Panc1 (cell line): ENCODE data around the gene IGFL1. TPM values are rescaled to one million over a fixed set of nuclear protein-coding genes. Genes with fewer than 3 reads are reported as not detected.

Source experiments
- ATAC-seq: fragments of 200-7000 bp; cut with Tn5 transposase; 2 replicates; pipeline ENCODE4 v1.9.1; 2020; ENCODE audit warnings: mild to moderate bottlenecking, moderate library complexity
- BruUV-seq: library from RNA; stranded (reverse); fragments of 400-500 nt; replicated peaks from 2 replicates; lab custom pipeline; 2021; lab: Mats Ljungman, UMichigan
- CTCF ChIA-PET: fragments of 300-600 bp; sonication (Branson Sonifier 250); formaldehyde crosslinking; loops from one replicate; lab custom pipeline; 2022; ENCODE audit warnings: antibody characterized with exemption; lab: Charles Lee
- POLR2A ChIA-PET: fragments of 300-600 bp; sonication (Branson Sonifier 250); formaldehyde crosslinking; loops from one replicate; lab custom pipeline; 2022; ENCODE audit warnings: antibody characterized with exemption; lab: Charles Lee
- DNase-seq: peaks from one replicate; pipeline ENCODE4 v3.0.0-alpha.2; 2010; ENCODE audit warnings: low read depth, low spot score
- H3K27ac ChIP-seq: 2 replicates; pipeline ENCODE4 v1.5.1; 2011; ENCODE audit warnings: mild to moderate bottlenecking, low read length, inconsistent platforms
- H3K27me3 ChIP-seq: fragments of 200-500 bp; sonication (Bioruptor generic); 2 replicates; pipeline ENCODE4 v1.6.0; 2014; ENCODE audit warnings: low read length, inconsistent platforms; ENCODE audit not compliant: control insufficient read depth, insufficient read depth
- H3K36me3 ChIP-seq: fragments of 200-500 bp; sonication (Bioruptor generic); 2 replicates; pipeline ENCODE4 v1.5.1; 2014; ENCODE audit warnings: inconsistent platforms, mild to moderate bottlenecking, low read length, moderate library complexity; ENCODE audit not compliant: control insufficient read depth, insufficient read depth
- H3K4me1 ChIP-seq: 2 replicates; pipeline ENCODE4 v1.5.1; 2011; ENCODE audit warnings: inconsistent platforms, mild to moderate bottlenecking, low read length, moderate library complexity; ENCODE audit not compliant: control insufficient read depth, insufficient read depth
- H3K4me3 ChIP-seq, 2 experiments: 2 replicates each; pipeline ENCODE4 v1.5.1; 2011 to 2012; ENCODE audit warnings: low read depth in 2 of 2, low read length in 2 of 2, mild to moderate bottlenecking in 2 of 2, inconsistent platforms in 1 of 2, moderate library complexity in 1 of 2
- H3K9me3 ChIP-seq: fragments of 200-500 bp; sonication (Bioruptor generic); 2 replicates; pipeline ENCODE4 v1.5.1; 2014; ENCODE audit warnings: low read depth, mild to moderate bottlenecking, inconsistent platforms, low read length, moderate library complexity; ENCODE audit not compliant: control insufficient read depth, insufficient read depth
- CTCF ChIP-seq: fragments of 450-650 bp; IDR thresholded peaks from 2 replicates; pipeline ENCODE4 v1.5.1; 2017; ENCODE audit warnings: mild to moderate bottlenecking
- POLR2AphosphoS5 ChIP-seq: IDR thresholded peaks from 2 replicates; pipeline ENCODE4 v1.6.1; 2012; ENCODE audit warnings: mild to moderate bottlenecking, low read depth, low read length, moderate library complexity
- REST ChIP-seq, 2 experiments: IDR thresholded peaks; 2 replicates each; pipeline ENCODE4 v1.6.1; 2011 to 2012; ENCODE audit warnings: low read depth in 2 of 2, control low read depth in 1 of 2, low read length in 1 of 2, mild to moderate bottlenecking in 1 of 2, moderate library complexity in 1 of 2; ENCODE audit not compliant: insufficient read depth in 1 of 2
- SIN3A ChIP-seq: IDR thresholded peaks from 2 replicates; pipeline ENCODE4 v1.6.1; 2012; ENCODE audit warnings: low read depth, mild to moderate bottlenecking, low read length, moderate library complexity, borderline replicate concordance; ENCODE audit not compliant: insufficient read depth
- TCF7L2 ChIP-seq: IDR thresholded peaks from 2 replicates; pipeline ENCODE4 v1.6.1; 2011; ENCODE audit warnings: mild to moderate bottlenecking, low read depth, low read length, inconsistent platforms
- in situ Hi-C: cut with HindIII; loops from 2 replicates; pipeline ENCODE4 v1.10.0; 2016; ENCODE audit warnings: low sequenced_read_pairs, low pct_unique_long_range_greater_than_20kb
- intact Hi-C: fragments of 100-400 bp; cut with micrococcal nuclease; formaldehyde crosslinking; loops from one replicate; pipeline ENCODE4 v1.10.0; 2022; ENCODE audit not compliant: unreplicated experiment
- total RNA-seq: library from RNA; stranded (reverse); gene quantifications from one replicate; pipeline ENCODE4 v1.2.1, GENCODE V29; 2021; ENCODE audit not compliant: unreplicated experiment

IGFL1 gene
- total RNA-seq, 1 experiment from 2014 or later, result not detected

GRCh38 chr19:46279177-46279576, 49.6 kb downstream of the IGFL1 start:
- Histone ChIP-seq H3K27ac (no peak overlapping the region), H3K36me3 (no peaks in the 10 kb centered on the region), H3K4me3 (no peak overlapping the region), H3K4me1 (no peaks in the 10 kb centered on the region), H3K9me3 (no peaks in the 10 kb centered on the region), H3K27me3 (no peaks in the 10 kb centered on the region)
- in situ Hi-C loops, result no loop called here
- no peak for ATAC-seq
- intact Hi-C loops, result no loop called here
- ChIA-PET CTCF (interaction anchor here (1.0 kb wide), 1 partner anchor 203 kb away, joined by 3 read pairs; no protein-coding TSS in a partner anchor), POLR2A (no interaction called here)
- no TSS peak for BruUV-seq
- TF ChIP-seq POLR2AphosphoS5 (no peak), SIN3A (no peak), REST (IDR thresholded peaks at IDR 0.05; ENCODE audit: insufficient read depth in 1 of 2, low read depth in 2 of 2, low read length in 1 of 2) (no peak), CTCF (no peak), TCF7L2 (no peak)
- DNase-seq, result no peak

Other genes with a start within 250 kb of the IGFL1 start
- gene CCDC61, start 234.3 kb upstream of the IGFL1 start, total RNA-seq, result 17.9 TPM
- gene PGLYRP1, start 206.7 kb upstream of the IGFL1 start, total RNA-seq, result not detected
- gene IGFL4, start 188.7 kb upstream of the IGFL1 start, total RNA-seq, result 0.39 TPM
- not detected for gene IGFL3, start 105.1 kb upstream of the IGFL1 start, total RNA-seq
- not detected for gene IGFL2, start 81.5 kb upstream of the IGFL1 start, total RNA-seq
- gene HIF3A, start 67.3 kb downstream of the IGFL1 start, total RNA-seq, result not detected
- 58.1 TPM for gene PPP5C, start 117.3 kb downstream of the IGFL1 start, total RNA-seq
- 5.4 TPM for gene CCDC8, start 183.8 kb downstream of the IGFL1 start, total RNA-seq
- gene PNMA8C, start 199.2 kb downstream of the IGFL1 start, total RNA-seq, result not detected
- gene PNMA8A, start 241.8 kb downstream of the IGFL1 start, total RNA-seq, result not detected